NCI-H187 treated with DMSO at 0.1 percent for 48 hours (cell line): Measurements from ENCODE around the gene GPAT3.
"Not testable (repeated sequence)": the region's sequence is repeated elsewhere in the genome, so short reads cannot be mapped to it uniquely, and the experiment has no call there.

ENCODE experiments used
- DNase-seq: peaks from one replicate; lab custom pipeline; 2025; lab: John Stamatoyannopoulos, UW

The GPAT3 gene

DNA sequence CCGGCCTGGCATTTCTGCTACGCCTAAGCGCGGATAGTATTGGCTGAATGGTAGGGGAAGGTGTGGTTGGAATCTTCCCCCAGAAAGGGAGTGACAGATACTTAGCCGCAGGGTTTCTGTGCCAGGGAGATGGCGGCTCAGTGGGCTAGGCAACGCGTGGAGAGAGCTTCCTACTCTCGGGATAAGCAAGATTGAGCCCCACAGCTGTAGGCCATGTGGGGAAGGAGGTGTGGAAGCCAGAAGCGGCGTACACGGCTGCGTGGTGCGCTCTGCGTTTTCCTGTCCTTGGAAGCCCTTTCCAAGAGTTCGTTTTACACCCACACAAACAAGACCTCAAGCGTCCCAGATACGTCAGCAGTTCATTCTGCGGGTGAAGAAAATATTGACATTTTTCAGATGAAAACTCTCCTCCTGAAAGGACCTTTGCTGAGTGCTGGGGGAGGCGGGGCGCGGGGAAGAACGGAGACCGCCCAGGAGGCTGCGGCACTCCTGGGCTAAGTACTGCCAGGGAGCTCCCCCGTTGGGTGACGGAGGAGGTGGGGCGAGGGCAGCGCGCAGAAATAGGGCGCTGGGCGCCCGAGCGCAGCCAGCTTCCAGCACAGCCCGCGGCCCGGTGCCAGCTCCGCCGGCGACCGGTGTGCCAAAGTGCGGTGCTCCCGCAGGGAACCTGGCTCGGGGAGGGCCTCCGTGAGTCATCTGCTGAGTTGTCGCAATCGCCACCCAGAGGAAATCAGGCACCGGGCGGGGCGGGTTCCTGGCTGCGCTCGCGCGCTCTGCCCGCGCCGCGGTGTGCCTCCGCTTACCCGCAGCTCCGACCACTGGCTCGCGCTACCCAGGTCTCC lies at the start of gene GPAT3:
Gene GPAT3 (plus strand): TSS at position 589 of the 842 bp plus-strand sequence. CDS start 515 bp downstream, outside the sequence.
- peak; percentile 11 for DNase-seq

DNA sequence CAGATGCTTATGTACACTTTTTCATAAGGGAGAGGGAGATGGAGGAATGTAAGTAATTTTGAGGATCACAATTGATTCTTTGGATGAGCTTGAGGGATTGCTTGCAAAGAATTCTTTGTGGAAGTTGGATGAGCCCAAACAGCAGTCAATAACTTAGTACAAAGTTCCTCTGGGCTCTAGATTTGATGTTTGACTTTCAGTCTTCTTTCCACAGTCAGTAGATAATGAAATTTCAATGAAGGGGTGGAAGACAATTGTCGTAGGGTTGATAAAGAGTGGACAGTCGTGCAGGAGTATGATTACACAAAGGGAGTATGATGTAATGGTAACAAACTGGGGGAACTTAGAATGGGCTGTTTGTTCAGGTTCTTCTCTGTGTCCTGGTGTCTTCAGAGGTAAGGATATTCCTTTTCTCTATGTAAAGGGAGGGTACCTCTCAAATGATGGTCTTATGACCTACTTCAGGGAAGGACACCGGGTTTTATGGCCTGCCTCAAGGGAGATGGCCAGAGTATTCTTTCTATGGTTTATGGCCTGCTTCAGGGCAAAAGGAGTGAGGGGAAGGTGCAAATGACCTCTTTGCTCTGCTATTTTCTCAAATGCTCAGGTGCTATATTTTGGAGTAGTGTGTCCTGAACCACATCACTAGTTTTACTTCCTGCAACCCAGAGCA lies 49.3 kb upstream of the GPAT3 start:
- no peak for DNase-seq

DNA sequence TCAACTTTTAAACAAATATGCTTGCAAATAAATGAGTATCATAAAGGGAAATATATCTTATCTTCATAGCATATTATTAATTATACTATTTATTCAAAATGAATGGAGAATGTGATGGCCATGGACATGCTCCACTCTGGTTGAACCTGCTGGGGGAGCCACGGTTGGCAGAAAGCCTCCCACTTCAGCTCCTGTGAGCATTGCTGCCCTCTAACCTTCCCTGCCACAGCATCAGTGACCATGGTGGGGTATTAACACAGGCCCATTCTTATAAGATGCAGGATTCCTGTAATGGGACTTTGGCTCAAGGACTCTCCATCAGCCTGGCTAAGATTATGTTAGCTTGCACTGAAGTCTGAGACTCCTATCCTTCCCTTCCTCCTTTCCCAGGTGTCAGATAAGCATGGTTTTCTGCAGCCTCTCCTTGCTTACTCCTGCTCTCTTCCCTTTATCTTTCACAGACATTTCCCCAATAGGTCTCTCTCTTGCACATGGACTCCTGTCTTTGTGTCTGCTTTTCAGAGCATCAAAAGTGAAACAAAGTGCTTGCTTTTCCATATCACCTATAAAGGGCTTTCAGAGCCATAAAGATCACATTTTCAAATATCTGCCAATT lies 46.1 kb upstream of the GPAT3 start:
- no peak for DNase-seq

DNA sequence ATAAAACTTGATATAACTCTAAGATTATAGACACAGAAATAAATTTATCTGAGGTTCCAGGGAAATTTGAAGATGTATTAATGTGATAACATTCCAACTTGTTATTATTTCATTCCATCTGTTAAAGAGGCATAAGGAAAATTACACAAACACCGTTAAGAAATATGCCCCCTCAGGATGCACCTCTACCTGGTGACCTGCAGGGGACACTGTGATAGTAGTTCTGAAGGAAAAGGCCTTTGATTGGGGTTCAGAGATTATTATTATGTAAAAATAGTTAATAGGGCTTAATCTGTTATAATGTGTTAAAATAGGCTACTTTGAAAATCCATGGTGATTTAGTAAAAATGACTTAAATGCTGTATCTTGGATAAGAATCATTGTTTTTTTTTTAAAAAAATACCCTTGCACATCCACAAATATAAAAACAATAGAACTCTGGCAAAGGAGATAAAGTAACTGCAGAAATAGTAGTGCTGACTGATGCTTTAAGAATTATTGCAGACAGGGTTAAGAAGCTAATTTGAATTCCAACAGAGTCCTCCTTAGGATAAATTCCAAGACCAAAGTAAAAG lies 44.9 kb upstream of the GPAT3 start:
- no peak for DNase-seq

DNA sequence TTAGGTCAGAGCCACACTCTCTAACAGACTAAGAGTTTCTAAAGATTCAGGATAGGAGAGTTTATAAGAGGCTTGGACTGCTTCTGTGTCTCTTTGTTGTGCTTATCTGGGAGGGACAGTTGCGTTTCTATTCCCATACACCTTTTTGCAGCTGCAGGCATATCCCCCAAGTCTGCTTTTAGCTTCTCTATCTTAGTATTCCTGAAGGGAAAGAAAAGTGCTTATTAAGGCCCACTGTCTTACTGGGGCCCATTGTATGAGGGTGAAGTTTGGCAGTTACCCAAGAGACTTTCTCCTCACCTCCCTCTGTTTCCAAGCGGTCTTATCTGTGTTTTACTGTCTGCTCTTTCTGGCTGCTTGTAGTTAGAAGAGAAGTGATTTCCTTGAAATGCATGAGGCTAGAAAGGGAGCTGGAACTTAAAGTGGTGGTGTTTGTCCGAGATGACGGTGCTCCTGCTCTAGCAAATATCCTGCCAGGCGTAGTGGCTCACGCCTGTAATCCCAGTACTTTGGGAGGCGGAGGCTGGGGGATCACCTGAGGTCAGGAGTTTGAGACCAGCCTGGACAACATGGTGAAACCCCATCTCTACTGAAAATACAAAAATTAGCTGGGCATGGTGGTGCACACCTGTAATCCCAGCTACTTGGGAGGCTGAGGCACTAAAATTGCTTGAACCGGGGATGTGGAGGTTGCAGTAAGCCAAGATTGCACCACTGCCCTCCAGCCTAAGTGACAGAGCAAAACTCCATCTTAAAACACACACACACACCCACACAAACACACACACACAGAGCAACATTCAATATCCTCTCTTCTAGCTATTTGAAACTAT lies 39.6 kb upstream of the GPAT3 start:
- DNase-seq, result not testable (repeated sequence)

DNA sequence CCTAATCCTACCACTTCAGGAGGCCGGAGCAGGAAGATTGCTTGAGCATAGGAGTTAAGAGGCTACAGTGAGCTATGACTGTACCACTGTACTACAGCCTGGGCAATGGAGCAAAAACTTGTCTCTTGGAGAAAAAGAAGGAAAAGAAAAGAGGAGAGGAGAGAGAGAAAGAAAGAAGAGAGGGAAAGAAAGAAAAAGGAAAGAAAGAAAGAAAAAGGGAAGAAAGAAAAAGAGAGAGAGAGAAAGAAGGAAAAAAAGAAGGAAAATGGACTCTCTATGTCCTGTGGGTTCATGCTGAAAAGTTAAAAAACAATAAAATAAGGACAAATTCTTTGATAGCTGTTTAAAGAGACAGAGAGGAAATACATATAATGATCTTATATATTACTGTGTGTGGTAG lies 37.7 kb upstream of the GPAT3 start:
- DNase-seq, result no peak

DNA sequence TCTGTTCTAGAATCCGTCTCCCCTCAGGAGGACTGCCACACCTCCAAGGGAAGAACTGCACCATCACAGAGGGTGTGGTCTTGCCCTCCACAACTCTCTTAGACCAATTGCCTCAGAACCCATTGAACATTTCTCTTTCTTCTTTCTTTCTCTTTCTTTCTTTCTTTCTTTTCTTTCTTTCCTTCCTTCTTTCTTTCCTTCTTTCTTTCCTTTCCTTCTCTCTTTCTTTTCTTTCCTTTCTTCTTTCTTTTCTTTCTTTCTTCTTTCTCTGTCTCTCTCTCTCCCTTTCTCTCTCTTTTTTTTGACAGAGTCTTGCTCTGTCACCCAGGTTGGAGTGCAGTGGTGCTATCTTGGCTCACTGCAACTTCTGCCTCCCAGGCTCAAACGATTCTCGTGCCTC lies 34.2 kb upstream of the GPAT3 start:
- not testable (repeated sequence) for DNase-seq

DNA sequence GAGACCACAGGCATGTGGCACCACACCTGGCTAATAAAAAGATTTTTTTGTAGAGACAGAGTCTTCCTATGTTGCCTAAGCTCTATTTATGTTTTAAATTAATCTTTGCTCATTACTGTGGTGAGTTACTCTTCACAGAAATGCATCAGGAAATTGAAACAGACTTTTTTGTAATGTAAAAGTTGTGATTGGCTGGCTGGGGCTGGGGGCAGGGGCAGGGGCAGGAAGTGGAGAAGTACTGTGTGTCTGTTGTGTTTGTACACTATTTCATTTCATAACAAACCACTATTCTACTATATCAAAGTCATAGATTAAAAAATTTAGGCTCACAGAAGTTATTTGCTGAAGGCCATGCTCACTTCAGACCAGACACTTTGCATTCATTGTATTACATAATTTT lies 31.9 kb upstream of the GPAT3 start:
- DNase-seq, result no peak

DNA sequence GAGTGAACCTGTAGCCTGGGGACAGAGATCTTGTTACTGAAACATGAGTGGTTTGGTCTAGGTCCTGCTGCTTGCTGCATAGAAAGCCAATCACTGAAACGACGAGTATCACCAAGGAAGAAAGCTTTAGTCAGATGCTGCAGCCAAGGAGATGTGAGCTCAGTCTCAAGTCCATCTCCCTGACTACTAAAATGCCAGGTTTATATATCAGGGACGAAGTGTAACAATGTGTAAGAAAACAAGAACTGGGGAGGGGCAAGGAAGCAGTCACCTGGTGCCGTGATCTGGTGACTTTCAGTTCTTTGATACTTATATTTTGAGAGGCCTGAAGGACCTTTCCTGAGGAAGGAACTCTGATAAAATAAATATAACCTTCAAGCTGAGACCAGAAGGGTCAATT lies 31.4 kb upstream of the GPAT3 start:
- DNase-seq, result no peak

DNA sequence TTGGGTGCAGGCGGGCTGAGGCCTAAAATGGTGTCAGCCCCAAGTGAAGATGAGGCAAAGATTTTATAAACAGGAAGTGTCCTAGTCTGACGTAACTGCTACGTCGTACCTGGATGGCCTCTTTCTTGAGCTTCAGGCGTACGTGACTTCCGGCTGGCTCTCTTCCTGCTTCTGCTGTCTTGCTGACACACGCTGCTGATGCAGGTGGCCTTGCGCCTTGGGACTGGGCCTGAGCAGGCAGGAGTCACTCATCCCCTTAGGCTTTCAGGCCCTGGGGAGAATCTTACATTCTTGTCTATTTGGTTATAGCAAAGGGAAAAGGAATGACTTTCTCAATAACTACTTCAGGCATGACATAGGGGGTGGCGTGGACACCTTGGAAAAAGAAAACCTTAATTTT lies 30.9 kb upstream of the GPAT3 start:
- DNase-seq, result no peak

DNA sequence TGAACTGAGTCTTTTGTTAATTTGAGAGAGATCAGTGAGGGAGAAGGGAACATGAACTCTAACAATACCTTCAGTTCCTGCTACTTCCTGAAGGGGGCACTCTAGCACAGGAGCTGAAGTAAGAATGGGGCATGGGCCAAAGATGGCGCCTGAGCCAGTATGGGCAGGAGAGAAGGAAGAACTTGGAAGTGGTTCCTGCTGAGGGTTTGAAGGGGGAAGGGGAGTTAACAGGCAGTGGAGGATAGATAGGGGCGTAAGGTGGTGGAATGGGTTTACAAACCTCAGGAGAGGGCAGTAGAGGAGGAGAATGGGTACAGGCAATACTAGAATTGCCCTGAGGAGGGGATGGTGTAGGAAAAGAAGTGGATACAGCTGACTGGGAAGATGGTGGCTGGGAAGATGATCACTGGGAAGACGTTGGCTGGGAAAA lies 26.7 kb upstream of the GPAT3 start:
- not testable (repeated sequence) for DNase-seq

DNA sequence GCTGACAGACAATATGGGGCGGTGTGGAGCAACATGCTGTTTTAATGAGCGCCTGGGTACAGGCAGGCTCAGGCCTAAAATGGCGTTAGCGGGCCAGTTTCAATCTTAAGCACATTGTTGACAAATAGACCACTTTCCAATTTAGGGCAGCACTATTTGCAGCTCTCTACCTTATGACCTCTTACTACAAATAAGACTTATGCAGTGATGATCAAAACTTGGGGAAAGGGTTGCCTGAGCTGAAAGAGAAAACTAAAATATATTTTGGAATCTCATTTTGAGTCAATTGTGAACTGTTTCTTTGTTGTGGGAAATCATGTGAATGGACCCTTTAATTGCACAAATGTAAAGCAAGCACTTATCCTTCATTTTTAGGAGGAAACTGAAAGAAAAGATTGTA lies 25.5 kb upstream of the GPAT3 start:
- no peak for DNase-seq

DNA sequence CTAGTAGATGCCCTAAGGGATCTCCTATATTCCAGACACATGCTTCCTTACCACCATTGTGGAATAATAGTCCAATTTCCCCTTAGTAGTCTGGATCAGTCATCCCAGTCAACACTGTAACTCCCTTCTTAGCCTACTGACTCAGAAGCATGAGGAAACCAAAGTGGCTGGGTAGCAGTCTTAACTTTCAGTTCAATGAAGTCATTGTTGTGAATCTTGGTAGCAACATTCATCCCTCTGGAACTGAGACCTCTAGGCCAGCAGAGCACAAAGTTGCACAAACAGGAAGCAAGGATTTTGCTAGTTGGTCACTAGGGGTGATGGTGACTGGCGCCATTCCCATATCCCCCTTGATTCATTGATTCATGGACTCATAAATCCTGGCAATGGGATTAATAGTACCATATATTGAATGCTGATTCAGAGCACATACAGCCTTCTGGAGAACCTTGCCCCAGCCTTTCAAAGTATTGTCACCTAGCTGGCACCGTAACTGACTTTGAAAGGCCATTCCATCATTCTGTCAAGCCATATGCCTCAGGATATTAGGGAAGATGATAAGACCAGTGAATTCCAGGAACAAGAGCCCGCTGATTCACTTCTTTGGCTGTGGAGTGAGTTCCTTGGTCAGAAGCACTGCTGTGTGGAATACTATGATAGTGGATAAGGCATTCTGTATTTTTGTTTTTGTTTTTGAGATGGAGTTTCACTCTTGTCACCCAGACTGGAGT lies 19.7 kb upstream of the GPAT3 start:
- no peak for DNase-seq

DNA sequence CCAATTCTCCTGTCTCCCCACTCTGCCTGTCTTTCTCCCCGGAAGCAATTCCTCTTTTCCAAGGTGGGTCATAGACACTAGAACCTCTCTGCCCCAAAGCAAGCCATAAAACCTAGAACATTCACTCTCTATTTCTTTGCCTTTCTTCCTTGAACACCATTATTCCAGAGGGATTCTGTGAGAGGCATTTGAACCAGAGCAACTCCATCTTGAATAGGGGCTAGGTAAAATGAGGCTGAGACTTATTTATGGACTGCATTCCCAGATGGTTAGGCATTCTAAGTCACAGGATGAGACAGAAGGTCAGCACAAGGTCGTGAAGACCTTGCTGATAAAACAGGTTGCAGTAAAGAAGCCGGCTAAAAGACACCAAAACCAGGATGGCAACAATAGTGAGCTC lies 13.7 kb upstream of the GPAT3 start:
- DNase-seq, result no peak

DNA sequence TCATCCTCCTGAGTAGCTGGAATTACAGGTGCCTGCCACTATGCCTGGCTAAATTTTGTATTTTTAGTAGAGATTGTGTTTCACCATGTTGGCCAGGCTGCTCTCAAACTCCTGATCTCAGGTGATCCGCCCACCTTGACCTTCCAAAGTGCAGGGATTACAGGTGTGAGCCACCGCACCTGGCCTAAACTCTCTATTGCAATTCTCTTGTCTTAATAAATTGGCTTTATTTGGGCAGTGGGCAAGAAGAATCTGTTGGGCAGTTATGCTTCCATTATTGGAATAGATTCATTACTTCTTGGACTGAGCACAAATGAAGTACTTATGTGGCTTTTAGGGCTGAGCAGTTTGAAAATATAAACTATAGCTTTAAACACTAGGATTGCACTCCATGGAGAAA lies 8.2 kb upstream of the GPAT3 start:
- no peak for DNase-seq

DNA sequence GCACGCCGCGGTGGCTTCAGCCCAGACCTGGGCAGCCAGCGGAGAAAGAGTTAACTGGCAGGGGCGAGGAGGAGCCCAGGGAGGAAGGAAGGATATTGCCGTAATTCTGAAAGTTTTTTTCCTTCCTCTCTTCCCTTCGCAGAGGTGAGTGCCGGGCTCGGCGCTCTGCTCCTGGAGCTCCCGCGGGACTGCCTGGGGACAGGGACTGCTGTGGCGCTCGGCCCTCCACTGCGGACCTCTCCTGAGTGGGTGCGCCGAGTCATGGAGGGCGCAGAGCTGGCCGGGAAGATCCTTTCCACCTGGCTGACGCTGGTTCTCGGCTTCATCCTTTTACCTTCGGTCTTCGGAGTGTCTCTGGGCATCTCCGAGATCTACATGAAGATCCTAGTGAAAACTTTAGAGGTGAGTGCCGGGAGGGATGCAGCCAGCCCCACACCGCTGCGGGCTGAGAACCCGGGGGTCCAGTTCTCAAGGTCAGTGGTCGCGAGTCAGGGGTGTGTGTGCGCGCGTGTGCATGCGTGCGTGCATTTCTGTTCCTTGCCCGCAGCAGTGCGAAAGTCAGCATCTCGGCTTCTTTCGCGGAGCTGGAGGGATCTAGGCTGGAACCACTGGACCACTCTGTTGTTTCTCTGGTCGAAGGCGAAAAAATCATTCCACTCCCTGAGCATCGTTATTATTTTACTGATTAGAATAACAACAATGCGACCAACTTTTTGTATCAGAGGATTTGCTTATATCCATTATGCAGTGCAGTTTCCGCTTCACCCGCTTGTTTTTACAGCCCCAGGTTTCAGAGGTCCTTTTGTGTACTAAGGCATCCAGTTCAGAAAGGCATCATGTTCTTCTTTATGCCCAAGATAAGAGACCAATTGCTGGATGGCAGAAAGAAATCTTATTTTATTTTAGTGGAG lies 709 bp downstream of the GPAT3 start:
- no peak for DNase-seq

DNA sequence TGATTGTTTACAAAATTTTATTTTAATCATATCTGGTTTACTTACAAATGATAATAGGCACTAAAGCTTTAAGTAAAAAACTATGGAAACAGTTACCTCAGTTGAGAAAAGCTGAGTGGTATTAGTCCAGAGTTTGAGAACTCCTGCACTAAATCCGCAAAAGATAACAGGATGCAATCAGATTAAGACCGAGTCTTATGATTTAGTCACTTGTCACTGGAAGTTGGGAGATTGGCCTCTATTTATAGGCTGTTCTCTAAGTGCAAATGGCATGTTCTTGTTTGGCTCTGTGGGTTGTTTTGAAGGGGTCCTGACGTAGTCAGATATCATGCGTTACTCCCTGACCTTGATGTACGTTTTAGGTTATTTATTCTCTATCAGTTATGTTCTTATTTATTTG lies 6.3 kb downstream of the GPAT3 start:
- no peak for DNase-seq

DNA sequence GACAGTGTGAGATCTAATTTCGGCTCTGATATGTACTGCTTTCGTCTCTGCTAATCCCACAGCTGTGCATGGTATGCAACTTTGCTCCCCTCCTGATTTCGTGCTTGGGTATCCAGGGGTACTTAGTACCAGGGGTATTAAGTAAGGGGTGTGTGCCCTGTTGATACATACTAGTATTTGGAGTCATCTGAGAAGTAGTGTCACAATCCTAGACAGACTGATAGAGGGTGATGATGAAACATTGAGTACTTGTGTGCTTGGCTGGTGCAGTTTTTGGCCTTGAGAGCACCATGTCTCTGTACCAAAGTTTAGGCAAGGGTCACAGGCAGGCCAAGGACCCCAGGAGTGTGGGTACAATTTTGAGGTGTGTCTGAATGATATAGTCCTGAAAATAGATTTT lies 10.9 kb downstream of the GPAT3 start:
- DNase-seq, result no peak

DNA sequence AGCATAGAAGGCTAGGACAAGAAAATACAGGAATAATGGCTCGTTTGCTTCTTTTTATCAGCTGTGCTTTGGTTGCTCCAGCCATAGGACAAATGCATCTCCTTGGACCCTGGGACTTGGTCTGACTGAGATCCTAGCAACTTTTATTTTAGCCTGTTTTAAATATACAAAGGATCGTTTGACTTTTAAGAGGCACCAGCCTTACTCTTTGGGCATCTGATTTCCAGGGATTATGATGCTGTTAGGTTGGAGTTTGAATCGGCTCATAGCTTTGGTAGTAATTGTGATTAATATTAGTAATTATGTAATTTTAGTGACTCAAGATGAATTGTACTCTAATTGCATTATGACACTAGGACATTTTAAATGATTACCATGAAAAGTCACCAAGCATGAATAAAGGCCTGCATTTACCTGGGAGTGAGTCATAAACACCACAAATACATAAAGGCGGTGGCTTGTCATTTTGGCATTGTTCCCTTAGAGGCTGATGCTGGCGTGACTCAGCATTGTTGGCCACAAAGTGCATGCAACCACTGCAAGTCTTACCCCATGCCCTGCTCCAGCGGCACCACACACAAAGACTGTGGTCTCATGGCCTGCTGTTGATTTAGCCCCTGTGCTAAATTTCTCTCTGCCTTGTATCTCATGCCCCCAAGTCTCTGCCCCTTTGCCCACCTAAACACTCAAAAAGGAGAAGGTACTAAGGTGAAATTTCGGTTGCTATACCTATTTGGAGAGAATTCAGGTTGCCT lies 12.4 kb downstream of the GPAT3 start:
- DNase-seq, result no peak
